Loucy (cell line): ENCODE data around the gene NTSR2.

Source experiments
- H2AFZ ChIP-seq: fragments of 200-600 bp; sonication (generic); 2 replicates; pipeline ENCODE4 v1.6.0; 2016; ENCODE audit warnings: antibody characterized with exemption, mild to moderate bottlenecking, low read length, moderate library complexity
- H3F3A ChIP-seq: fragments of 200-600 bp; 2 replicates; pipeline ENCODE4 v1.6.0; 2016; ENCODE audit warnings: antibody characterized with exemption, low read depth, mild to moderate bottlenecking
- H3K27me3 ChIP-seq: fragments of 200-600 bp; sonication (generic); 2 replicates; pipeline ENCODE4 v1.6.1; 2014; ENCODE audit warnings: low read length, mild to moderate bottlenecking; ENCODE audit not compliant: insufficient read depth, poor library complexity, severe bottlenecking
- H3K36me3 ChIP-seq: fragments of 200-600 bp; sonication (generic); 2 replicates; pipeline ENCODE4 v1.6.1; 2016; ENCODE audit warnings: low read length; ENCODE audit not compliant: insufficient read depth
- H3K4me1 ChIP-seq: fragments of 200-600 bp; sonication (generic); 2 replicates; pipeline ENCODE4 v1.5.1; 2014; ENCODE audit warnings: low read length, mild to moderate bottlenecking; ENCODE audit not compliant: insufficient read depth, poor library complexity, severe bottlenecking
- H3K4me2 ChIP-seq: fragments of 200-600 bp; sonication (generic); 2 replicates; pipeline ENCODE4 v1.6.0; 2014; ENCODE audit warnings: antibody characterized with exemption, low read length, low read depth, mild to moderate bottlenecking; ENCODE audit not compliant: poor library complexity, severe bottlenecking
- H3K4me3 ChIP-seq: fragments of 200-600 bp; sonication (generic); 2 replicates; pipeline ENCODE4 v1.5.1; 2014; ENCODE audit warnings: low read length, mild to moderate bottlenecking, mixed read lengths; ENCODE audit not compliant: poor library complexity, severe bottlenecking
- H3K79me2 ChIP-seq: fragments of 200-600 bp; sonication (generic); 2 replicates; pipeline ENCODE4 v1.6.1; 2014; ENCODE audit warnings: low read length; ENCODE audit not compliant: insufficient read depth
- H3K9ac ChIP-seq: fragments of 200-600 bp; sonication (generic); 2 replicates; pipeline ENCODE4 v1.6.0; 2014; ENCODE audit warnings: mild to moderate bottlenecking, low read depth, low read length, moderate library complexity; ENCODE audit not compliant: poor library complexity, severe bottlenecking
- H3K9me2 ChIP-seq: fragments of 200-600 bp; sonication (generic); replicated peaks from 2 replicates; pipeline ENCODE4 v1.6.1; 2016; ENCODE audit warnings: low read depth, low read length, mixed read lengths
- H3K9me3 ChIP-seq: fragments of 200-600 bp; sonication (generic); 2 replicates; pipeline ENCODE4 v1.6.1; 2014; ENCODE audit warnings: mild to moderate bottlenecking, antibody characterized with exemption, low read length, low read depth; ENCODE audit not compliant: insufficient read depth
- H4K20me1 ChIP-seq: fragments of 200-600 bp; sonication (generic); 2 replicates; pipeline ENCODE4 v1.6.0; 2014; ENCODE audit warnings: antibody characterized with exemption, low read length, mild to moderate bottlenecking; ENCODE audit not compliant: insufficient read depth, poor library complexity, severe bottlenecking
- CTCF ChIP-seq: fragments of 200-600 bp; sonication (generic); conservative IDR thresholded peaks from 2 replicates; pipeline ENCODE4 v1.5.1; 2014; ENCODE audit warnings: mild to moderate bottlenecking, antibody characterized with exemption, low read length
- EZH2phosphoT487 ChIP-seq: fragments of 200-600 bp; IDR thresholded peaks from 2 replicates; pipeline ENCODE4 v1.6.1; 2018; ENCODE audit warnings: antibody characterized with exemption, mild to moderate bottlenecking, moderate library complexity, borderline replicate concordance

The NTSR2 gene

GRCh38 chr2:11665028-11665427, 5.0 kb downstream of the NTSR2 start:
- no peaks in the 10 kb centered on the region for H3K9me2 ChIP-seq
- H3K4me2 ChIP-seq = no peak overlapping the region
- peaks cover 10% of the 10 kb centered on the region for H3K4me1 ChIP-seq
- H3K27me3 ChIP-seq = no peaks in the 10 kb centered on the region
- H4K20me1 ChIP-seq = no peaks in the 10 kb centered on the region
- H2AFZ ChIP-seq = no peak overlapping the region
- no peaks in the 10 kb centered on the region for H3K36me3 ChIP-seq
- no peak overlapping the region for H3K4me3 ChIP-seq
- H3F3A ChIP-seq = no peaks in the 10 kb centered on the region
- TF ChIP-seq CTCF = no peak
- no peaks in the 10 kb centered on the region for H3K79me2 ChIP-seq
- peaks cover 7% of the 10 kb centered on the region; the same call in 1 of the 2 replicates for H3K9me3 ChIP-seq
- H3K9ac ChIP-seq = no peak overlapping the region

GRCh38 chr2:11663427-11663826, 6.6 kb downstream of the NTSR2 start:
- no peaks in the 10 kb centered on the region for H3K79me2 ChIP-seq
- TF ChIP-seq CTCF = no peak
- TF ChIP-seq EZH2phosphoT487 = no peak
- H3K9ac ChIP-seq = no peak overlapping the region
- no peak overlapping the region for H2AFZ ChIP-seq
- no peaks in the 10 kb centered on the region for H4K20me1 ChIP-seq
- no peaks in the 10 kb centered on the region for H3K27me3 ChIP-seq
- no peak overlapping the region for H3K4me3 ChIP-seq
- peaks cover 10% of the 10 kb centered on the region for H3K4me1 ChIP-seq
- H3K36me3 ChIP-seq = no peaks in the 10 kb centered on the region
- no peak overlapping the region for H3K4me2 ChIP-seq
- peaks cover 7% of the 10 kb centered on the region; the same call in 1 of the 2 replicates for H3K9me3 ChIP-seq
- H3K9me2 ChIP-seq = no peaks in the 10 kb centered on the region
- H3F3A ChIP-seq = no peaks in the 10 kb centered on the region

- no peaks in the 10 kb centered on the region for H3F3A ChIP-seq
- no peaks in the 10 kb centered on the region for H3K27me3 ChIP-seq
- no peak overlapping the region for H3K4me2 ChIP-seq
- H2AFZ ChIP-seq = no peak overlapping the region
- no peaks in the 10 kb centered on the region for H4K20me1 ChIP-seq
- no peaks in the 10 kb centered on the region for H3K79me2 ChIP-seq
- H3K36me3 ChIP-seq = no peaks in the 10 kb centered on the region
- TF ChIP-seq CTCF (no peak), EZH2phosphoT487 (no peak)
- peaks cover 10% of the 10 kb centered on the region for H3K4me1 ChIP-seq
- H3K9ac ChIP-seq = no peak overlapping the region
- no peaks in the 10 kb centered on the region for H3K9me2 ChIP-seq
- peaks cover 7% of the 10 kb centered on the region; the same call in 1 of the 2 replicates for H3K9me3 ChIP-seq
- no peak overlapping the region for H3K4me3 ChIP-seq
Measured at GRCh38 chr2:11662882-11663281, 7.1 kb downstream of the NTSR2 start.
